NOMO-1 (cell line): ENCODE measurements around the gene ASMTL.
"Not testable (repeated sequence)": the region's sequence is repeated elsewhere in the genome, so short reads cannot be mapped to it uniquely, and the experiment has no call there.

ENCODE experiments used
- DNase-seq, 2 experiments: peaks; one replicate each; lab custom pipeline; 2025; ENCODE audit not compliant: unreplicated experiment in 2 of 2; lab: John Stamatoyannopoulos, UW

The ASMTL gene

DNA sequence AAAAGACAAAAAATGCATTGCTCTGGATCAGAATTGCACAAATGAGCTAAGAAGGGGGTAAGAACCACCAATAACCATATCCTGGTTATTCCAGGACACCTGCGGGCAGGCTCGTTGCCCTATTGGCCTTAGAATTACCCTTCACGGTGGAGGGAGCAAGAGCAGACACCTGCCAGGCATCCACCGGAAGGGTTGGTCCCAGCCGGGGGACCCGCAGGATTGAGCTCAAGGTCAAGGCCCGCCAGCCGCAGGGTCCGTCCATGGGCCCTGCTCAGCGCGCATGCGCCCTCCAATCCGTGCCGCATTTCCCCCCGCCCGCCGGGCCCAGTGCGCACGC is 61.4 kb downstream of the ASMTL start:
- no peak for DNase-seq

DNA sequence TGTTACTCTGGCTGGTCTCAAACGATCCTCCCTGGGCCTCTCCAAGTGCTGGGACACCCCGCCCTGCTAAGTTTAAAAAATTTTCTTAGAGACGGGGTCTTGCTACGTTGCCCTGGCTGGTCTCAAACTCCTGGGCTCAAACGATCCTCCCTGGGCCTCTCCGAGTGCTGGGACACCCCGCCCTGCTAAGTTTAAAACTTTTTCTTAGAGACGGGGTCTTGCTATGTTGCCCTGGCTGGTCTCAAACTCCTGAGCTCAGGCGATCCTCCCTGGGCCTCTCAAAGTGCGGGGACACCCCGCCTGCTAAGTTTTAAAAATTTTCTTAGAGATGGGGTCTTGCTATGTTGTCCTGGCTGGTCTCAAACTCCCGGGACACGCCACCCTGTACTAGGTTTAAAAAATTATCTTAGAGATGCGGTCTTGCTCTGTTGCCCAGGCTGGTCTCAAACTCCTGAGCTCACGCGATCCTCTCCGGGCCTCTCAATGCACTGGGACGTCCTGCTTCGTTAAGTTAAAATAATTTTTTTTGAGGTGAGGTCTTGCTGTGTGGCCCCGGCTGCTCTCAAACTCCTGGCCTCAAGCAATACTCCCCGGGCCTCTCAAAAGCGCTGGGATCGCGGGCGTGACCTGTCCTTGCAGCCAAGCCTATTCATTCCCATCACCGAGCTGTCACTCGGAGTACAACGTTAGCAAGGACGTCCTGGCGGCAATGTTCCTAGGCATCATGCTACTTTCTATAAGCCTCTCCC is 61.9 kb downstream of the ASMTL start:
- no peak for DNase-seq

DNA sequence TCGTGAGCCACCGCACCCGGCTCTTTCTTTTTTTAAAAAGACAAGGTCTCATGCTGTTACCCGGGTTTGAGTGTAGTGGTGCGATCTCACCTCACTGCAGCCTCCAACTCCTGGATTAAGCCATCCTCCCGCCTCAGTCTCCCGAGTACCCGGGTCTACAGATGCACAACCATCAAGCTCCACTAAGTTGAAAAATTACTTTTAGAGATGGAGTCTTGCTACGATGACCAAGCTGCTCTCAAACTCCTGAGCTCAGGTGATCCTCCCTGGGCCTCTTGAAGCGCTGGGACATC is 62.8 kb downstream of the ASMTL start:
- no peak for DNase-seq

DNA sequence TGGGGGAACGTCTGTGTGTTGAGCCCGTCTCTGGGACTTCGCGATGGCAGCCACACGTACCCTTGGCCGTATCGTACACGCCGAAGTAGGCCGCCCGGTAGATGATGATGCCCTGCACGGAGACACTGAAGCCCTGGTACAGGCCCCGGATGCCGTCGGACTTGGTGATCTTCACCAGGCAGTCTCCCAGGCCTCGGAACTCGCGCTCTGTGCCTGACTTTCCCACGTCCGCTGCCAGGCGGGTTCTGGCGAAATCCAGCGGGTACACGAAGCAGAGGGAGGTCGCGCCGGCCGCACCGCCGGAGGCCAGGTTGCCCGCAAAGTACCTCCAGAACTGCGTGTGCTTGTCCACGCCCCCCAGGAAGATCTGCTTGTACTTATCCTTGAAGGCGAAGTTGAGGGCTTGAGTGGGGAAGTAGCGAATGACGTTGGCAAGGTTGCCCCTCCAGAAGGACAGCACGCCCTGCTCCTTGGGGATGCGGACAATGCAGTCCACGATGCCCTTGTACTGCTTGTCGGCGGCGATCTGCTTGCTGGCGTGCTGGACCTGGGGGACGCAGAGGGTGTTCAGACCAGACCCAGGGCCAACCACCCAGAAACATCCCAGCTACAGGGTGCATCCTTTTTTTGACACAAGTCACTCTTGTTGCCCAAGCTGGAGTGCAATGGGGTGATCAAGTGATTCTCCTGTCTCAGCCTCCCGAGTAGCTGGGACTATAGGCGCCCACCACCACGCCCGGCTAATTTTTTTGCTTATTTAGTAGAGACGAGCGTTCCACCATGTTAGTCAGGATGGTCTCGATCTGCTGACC is 63.3 kb downstream of the ASMTL start:
- DNase-seq, result no peak

DNA sequence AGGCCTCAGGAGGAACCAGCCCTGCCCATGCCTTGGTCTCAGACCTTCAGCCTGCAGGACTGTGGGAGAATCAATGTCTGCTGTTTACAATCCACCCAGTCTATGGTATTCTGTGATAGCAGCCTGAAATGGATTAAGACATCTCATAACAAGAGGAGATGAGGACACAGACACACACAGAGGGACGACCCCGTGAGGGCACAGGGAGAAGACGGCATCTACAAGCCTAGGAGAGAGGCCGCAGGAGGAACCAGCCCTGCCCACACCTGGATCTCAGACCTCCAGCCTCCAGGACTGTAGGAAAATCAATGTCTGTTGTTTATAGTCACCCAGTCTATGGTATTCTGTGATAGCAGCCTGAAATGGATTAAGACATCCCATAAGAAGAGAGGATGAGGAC is 64.1 kb downstream of the ASMTL start:
- no peak for DNase-seq

DNA sequence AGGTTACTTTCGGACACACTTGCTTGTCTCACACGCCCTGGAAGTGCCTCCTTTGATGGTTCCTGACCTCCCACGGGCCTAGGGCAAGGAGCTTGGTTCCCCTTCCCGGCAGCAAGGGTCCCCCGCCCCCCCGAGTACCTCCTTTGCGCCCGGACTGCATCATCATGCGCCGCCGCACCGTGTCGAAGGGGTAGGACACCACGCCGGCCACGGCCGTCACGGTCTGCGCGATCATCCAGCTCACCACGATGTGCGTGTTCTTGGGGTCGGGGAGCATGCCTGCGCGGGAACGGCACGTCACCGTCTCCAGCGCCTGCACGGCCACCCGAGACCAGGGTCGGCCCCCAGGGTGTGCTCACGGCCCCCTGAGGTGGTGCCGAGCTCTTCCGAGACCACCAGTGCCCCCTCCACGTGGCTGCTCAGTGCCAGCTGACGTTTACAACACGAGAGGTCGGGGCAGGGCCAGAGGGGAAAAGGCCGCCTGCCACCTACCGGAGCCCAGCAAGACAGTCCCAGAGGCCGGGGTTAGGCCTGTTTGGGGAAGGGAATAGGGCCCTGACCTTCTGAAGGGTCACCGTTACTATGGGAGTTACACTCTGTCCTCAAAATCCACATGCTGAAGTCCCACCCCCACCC is 65.5 kb downstream of the ASMTL start:
- no peak for DNase-seq

DNA sequence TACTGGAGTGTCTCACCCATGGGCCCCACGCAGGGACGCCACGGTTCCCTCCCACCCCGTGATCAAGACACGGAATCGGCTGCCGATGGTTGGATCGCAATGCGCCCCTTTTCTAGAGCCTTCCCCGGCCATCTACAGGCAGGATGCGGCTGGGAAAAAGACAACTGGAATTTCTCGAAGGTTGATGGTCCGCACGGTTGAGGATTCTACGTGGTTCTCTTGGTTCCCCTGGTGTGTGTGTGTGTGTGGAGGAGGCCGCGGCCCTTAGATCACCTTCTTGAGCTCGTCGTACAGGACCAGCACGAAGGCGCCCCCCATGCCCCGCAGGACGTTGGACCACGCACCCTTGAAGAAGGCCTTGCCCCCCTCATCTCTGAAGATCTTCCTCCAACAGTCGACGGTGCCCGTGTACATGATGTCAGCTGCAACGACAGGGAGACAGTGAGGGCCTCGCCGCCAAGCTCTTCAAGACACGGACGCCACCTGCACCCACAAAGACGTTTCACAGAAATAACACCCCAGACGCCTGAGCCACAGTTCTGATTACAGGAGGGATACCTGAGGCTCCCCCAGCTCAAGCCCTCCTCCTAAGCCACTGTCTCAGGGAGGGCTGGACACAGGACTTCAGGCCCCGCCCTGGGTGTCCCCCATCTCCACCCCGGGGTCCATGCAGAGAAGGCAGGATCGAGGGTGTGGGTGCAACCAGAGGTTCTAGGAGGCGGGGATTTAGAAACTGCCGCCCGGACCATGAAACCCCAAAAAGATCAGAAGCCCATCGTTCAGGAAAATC is 66.2 kb downstream of the ASMTL start:
- DNase-seq, result no peak

DNA sequence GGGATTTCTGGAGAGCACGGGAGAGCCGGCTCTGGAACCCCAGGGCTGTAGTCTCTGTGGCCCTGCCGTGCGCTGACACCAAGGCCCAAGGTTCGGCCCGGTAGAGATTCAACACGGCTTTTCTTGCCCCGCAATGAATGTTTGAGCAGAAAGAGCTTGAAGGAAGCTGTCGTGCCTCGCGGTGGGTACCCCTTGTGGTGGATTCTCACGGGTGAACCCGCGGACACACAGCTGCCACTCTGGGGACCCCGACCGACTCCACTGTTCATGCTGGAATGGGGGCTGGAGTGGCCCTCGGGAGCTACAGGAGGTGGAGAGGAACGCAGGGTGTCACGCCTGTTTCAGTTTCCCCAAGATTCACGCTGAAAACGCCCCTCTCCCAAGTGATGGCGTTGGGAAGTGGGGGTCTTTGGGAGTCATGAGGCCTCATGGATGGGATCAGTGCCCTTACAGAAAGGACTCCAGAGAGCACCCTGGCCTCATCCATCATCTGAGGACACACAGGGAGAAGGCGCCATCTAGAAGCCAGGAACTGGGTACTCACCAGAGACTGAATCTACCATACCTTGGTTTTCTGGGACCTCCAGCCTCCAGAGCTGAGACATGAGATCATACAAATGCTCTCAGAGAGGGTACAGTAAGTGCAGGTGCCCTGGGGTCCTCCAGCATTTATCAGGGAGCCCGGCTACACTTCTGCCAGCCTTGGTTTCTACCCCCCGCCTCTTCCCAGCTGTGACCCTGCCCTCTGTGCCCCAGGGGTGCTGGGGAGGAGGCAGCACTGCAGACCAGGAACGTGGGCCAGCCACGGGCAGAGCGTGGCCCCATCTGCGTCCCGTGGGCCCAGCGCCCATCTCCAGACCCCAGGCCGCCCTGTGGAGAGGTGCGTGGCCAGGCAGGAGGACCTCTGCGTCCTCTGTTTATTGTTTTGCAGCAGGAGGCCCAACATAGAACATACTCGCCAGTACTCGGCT is 67.2 kb downstream of the ASMTL start:
- DNase-seq, result no peak

DNA sequence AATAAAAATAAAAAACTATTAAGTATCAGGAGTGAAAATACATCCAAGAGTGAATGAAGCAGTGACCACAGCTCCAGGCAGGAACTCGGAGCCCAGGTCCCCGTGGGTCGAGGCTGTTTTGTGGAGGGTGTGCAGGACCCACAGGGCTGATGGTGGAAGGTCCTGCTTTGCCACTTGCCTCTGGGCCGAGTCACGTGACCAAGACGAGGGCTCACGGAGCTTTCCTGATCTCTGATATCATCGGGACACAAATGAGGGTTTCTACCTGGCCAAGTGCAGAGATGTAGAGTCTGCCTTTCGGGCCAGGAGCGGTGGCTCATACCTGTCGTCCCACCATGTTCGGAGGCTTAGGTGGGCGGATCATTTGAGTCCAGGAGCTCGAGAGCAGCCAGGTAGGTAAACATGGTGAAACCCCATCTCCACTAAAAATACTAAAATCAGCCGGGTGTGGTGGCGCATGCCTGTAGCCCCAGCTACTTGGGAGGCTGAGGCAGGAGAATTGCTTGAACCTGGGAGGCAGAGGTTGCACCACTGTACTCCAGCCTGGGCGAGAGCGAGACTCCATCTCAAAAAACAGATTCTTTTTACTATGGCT is 68.0 kb downstream of the ASMTL start:
- no peak for DNase-seq

DNA sequence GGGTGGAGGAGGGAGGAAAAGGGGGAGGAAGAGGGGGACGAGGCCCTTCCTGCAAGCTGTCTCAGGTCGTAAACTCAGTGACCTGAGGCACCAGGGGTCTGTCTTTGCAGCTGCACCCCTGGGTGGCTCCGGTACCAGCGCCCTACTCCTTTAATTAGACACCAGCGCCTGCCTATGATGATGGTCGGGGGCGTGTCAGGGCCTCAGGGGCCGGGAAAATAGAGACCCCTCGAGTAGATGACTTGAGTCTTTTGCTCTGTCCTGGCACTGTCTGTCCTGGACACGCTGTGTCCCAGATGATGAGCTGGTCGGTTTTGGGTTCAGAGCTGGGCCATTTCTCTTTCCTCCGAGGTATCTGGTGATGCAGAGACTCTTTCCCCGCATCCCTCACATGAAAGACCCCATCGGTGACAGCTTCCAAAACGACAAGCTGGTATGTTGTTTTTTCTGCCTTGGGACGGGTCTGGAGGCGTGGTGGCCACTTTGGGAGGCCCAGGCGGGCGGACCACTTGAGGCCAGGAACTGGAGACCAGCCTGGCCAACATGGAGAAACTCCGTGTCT is 72.0 kb downstream of the ASMTL start:
- DNase-seq, result no peak

DNA sequence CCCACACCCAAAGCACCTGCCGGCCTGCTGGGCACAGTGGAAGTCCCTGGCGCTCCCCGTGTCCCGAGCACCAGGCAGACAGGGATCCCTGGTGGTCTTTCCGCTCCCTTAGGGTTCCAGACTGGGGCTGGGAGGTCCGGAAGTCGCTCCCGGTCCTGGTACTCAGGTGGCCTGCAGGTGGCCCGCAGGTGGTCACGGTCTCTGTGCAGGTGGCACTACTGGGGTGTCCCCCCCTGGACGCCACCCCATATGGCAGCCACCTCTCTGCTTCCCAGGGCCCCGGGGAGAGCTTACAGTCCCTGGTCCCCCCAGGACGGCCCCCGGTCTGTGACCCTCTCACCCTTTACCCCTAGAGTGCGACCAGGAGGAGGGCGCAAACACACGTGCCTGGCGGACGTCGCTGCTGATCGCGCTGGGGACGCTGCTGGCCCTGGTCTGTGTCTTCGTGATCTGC is 74.4 kb downstream of the ASMTL start:
- no peak for DNase-seq

DNA sequence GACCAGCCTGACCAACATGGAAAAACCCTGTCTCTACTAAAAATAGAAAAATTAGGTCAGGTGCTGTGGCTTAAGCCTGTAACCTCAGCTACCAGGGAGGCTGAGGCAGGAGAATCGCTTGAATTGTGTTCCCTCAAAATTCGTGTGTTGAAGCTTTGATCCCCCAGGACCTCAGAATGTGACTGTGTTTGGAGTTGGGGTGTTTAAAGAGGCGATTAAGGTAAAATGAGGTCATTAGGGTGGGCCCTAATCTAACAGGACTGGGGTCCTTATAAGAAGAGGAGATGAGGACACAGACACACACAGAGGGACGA is 84.4 kb downstream of the ASMTL start:
- DNase-seq, result no peak

DNA sequence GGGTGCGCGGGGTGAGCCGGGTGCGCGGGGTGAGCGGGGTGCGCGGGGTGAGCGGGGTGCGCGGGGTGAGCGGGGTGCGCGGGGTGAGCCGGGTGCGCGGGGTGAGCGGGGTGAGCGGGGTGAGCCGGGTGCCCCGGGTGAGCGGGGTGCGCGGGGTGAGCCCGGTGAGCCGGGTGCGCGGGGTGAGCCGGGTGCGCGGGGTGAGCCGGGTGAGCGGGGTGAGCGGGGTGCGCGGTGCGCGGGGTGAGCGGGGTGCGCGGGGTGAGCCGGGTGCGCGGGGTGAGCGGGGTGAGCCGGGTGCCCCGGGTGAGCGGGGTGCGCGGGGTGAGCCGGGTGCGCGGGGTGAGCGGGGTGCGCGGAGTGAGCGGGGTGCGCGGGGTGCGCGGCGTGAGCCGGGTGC is 86.3 kb downstream of the ASMTL start:
- DNase-seq, result not testable (repeated sequence)

DNA sequence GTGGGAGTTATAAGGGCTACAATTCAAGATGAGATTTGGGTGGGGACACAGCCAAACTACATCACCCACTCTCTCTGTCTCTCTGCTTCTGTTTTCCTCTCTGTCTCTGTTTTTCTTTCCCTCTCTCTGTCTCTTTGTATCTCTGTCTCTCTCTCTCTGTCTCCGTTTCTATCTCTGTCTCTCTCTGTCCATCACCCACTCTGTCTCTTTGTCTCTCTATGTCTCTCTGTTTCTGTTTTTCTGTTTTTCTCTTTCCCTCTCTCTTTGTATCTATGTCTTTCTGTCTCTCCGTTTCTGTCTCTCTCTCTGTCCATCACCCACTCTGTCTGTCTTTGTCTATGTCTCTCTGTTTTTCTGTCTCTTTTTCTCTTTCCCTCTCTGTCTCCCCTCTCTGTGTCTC is 90.8 kb downstream of the ASMTL start:
- DNase-seq, result no peak

DNA sequence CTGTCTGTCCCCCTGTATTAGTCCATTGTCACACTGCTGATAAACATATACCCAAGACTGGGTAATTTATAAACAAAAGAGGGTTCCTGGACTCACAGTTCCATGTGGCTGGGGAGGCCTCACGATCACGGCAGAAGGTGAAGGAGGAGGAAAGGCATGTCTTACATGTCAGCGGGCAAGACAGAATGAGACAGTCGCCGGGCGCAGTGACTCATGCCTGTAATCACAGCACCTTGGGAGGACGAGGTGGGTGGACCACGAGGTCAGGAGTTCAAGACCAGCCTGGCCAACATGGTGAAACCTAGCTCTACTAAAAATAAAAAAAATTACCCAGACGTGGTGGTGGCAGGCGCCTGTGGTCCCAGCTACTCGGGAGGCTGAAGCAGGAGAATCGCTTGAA is 91.4 kb downstream of the ASMTL start:
- no peak for DNase-seq

DNA sequence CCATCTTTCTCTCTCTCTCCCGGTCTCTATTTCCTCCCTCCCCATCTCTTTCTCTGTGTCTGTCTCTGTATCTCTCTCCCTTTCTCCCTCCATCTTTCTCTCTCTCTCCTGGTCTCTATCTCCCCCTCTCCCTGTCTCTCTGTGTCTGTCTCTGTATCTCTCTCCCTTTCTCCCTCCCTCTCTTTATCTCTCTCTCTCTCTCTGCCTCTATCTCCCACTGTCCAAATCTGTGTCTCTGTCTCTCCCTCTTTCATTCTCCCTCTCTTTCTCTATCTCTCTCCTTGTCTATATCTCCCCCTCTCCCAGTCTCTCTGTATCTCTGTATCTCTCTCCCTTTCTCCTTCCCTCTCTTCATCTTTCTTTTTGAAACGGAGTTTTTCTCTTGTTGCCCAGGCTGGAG is 92.5 kb downstream of the ASMTL start:
- no peak for DNase-seq

DNA sequence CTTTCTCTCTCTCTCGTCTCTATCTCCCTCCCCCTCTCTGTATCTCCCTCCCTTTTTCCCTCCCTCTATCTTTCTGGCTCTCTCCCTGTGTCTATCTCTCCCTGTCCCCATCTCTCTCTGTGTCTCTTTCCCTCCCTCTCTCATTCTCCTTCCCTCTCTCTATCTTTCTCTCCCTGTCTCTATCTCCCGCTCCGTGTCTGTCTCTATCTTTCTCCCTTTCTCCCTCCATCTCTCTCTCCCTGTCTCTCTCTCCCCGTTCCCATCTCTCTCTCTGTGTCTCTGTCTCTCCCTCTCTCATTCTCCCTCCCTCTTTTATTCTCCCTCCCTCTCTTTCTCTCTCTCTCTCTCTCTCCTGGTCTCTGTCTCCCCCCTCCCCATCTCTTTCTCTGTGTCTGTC is 93.2 kb downstream of the ASMTL start:
- DNase-seq, result no peak

DNA sequence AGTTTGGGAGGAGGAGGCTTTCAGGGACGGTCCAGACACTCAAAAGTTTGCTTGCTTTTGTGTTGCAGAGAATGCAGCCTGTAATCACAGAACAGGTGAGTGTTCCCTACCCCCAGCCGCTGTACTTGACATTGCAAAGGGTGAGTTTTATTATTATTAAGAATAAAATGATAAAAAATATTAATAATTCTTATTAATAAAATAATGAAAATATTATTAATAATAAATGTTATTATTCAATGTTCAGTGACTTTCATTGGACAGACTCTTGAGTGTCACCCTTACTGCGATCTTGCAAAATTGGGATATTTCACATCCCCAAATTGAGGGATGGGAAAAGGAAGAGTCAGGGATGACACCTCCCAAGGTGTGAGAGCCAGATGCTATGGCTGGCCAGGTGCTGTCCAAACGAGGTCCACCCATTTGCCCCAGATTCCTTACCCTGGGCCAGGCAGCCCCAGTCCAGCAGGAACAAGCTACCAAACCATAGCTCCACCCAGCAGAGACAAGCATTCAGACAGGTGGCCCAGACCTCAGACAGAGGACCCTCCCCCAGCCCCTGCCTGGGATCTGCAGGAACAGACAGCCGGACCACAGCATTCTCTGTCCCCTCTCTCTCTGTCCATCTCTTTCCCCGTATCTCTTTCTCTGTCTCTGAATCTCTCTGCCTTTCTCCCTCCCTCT is 93.8 kb downstream of the ASMTL start:
- DNase-seq, result no peak

DNA sequence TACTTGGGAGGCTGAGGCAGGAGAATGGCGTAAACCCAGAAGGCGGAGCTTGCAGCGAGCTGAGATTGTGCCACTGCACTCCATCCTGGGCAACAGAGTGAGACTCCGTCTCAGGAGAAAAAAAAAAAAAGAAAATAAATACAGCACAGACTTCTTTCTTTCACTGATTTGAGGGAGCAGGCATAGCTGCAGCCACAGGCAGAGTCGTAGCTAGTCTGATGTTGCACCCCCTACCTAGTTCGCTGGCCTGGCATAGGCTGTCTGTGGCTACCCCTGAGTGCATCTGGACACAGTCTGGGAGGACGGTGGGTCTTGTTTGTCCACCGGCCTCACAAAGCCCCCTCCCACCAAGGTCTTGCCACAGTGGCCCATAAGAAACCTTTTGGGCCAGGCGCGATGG is 94.7 kb downstream of the ASMTL start:
- no peak for DNase-seq
